Measurements from ENCODE around the gene HSFX3.
"Not testable (repeated sequence)": the region's sequence is repeated elsewhere in the genome, so short reads cannot be mapped to it uniquely, and the experiment has no call there.

Gene HSFX3

GRCh38 chrX:149549701-149550100 is at the start of gene HSFX3:
Gene HSFX3, minus strand, starts transcription at chrX:149549924. Its CDS starts 72 bp downstream, at chrX:149549852.
- FAIRE-seq; DNase-seq (ENCODE audit: extremely low spot score, insufficient read length, low read depth): not testable (repeated sequence)

- DNase-seq (ENCODE audit: extremely low spot score, insufficient read length, low read depth); FAIRE-seq: not testable (repeated sequence)
These were observed 48.9 kb upstream of the HSFX3 start for GRCh38 chrX:149598603-149599002.

GRCh38 chrX:149595943-149596342 is 46.2 kb upstream of the HSFX3 start:
- DNase-seq (ENCODE audit: extremely low spot score, insufficient read length, low read depth); FAIRE-seq: not testable (repeated sequence)

GRCh38 chrX:149595214-149595613 is 45.5 kb upstream of the HSFX3 start, which contains the start of gene HSFX2:
Gene HSFX2, minus strand, starts transcription at chrX:149595314. Its CDS starts 614 bp downstream, at chrX:149594700.
- not testable (repeated sequence) for FAIRE-seq; DNase-seq (ENCODE audit: extremely low spot score, insufficient read length, low read depth)

- not testable (repeated sequence) for DNase-seq (ENCODE audit: extremely low spot score, insufficient read length, low read depth); FAIRE-seq
These were observed 41.3 kb upstream of the HSFX3 start for GRCh38 chrX:149590993-149591392.

GRCh38 chrX:149587359-149587758 is 37.6 kb upstream of the HSFX3 start, which contains the start of gene MAGEA9B:
Gene MAGEA9B, minus strand, starts transcription at chrX:149587459. Its CDS starts 4,280 bp downstream, at chrX:149583179.
- FAIRE-seq; DNase-seq (ENCODE audit: extremely low spot score, insufficient read length, low read depth): not testable (repeated sequence)

GRCh38 chrX:149585631-149586030 is 35.9 kb upstream of the HSFX3 start:
- FAIRE-seq; DNase-seq (ENCODE audit: extremely low spot score, insufficient read length, low read depth): not testable (repeated sequence)

- DNase-seq (ENCODE audit: extremely low spot score, insufficient read length, low read depth); FAIRE-seq: not testable (repeated sequence)
These were observed 23.7 kb upstream of the HSFX3 start for GRCh38 chrX:149573456-149573855.

GRCh38 chrX:149572743-149573142 is 23.0 kb upstream of the HSFX3 start:
- no peak for DNase-seq (ENCODE audit: extremely low spot score, insufficient read length, low read depth)

GRCh38 chrX:149571770-149572169 is 22.0 kb upstream of the HSFX3 start:
- no peak for DNase-seq (ENCODE audit: extremely low spot score, insufficient read length, low read depth)
- FAIRE-seq: no peak

More at GRCh38 chrX:149572743-149573142, 23.0 kb upstream of the HSFX3 start:
- no peak for FAIRE-seq

GRCh38 chrX:149570668-149571067 is 20.9 kb upstream of the HSFX3 start:
- DNase-seq (ENCODE audit: extremely low spot score, insufficient read length, low read depth) (no peak), FAIRE-seq (no peak)

- DNase-seq (ENCODE audit: extremely low spot score, insufficient read length, low read depth) (no peak), FAIRE-seq (no peak)
These were observed 20.0 kb upstream of the HSFX3 start for GRCh38 chrX:149569770-149570169.

GRCh38 chrX:149568701-149569296 is 19.1 kb upstream of the HSFX3 start:
- DNase-seq (ENCODE audit: extremely low spot score, insufficient read length, low read depth) (no peak), FAIRE-seq (no peak)

GRCh38 chrX:149567621-149568417 is 18.1 kb upstream of the HSFX3 start:
- DNase-seq (ENCODE audit: extremely low spot score, insufficient read length, low read depth) (no peak), FAIRE-seq (no peak)

GRCh38 chrX:149563359-149563758 is 13.6 kb upstream of the HSFX3 start:
- DNase-seq (ENCODE audit: extremely low spot score, insufficient read length, low read depth) (no peak), FAIRE-seq (no peak)

- not testable (repeated sequence) for DNase-seq (ENCODE audit: extremely low spot score, insufficient read length, low read depth); FAIRE-seq
These were observed 5.5 kb upstream of the HSFX3 start for GRCh38 chrX:149555251-149555650.

GRCh38 chrX:149551939-149552248 is 2.2 kb upstream of the HSFX3 start:
- FAIRE-seq; DNase-seq (ENCODE audit: extremely low spot score, insufficient read length, low read depth): not testable (repeated sequence)

GRCh38 chrX:149551245-149551938 is 1.7 kb upstream of the HSFX3 start:
- DNase-seq (ENCODE audit: extremely low spot score, insufficient read length, low read depth): not testable (repeated sequence)
- FAIRE-seq: peak; percentile 88

- FAIRE-seq: peak; percentile 55
These were observed 730 bp upstream of the HSFX3 start for GRCh38 chrX:149550454-149550853.

GRCh38 chrX:149547782-149548181 is 1.9 kb downstream of the HSFX3 start:
- FAIRE-seq; DNase-seq (ENCODE audit: extremely low spot score, insufficient read length, low read depth): not testable (repeated sequence)

More at GRCh38 chrX:149550454-149550853, 730 bp upstream of the HSFX3 start:
- not testable (repeated sequence) for DNase-seq (ENCODE audit: extremely low spot score, insufficient read length, low read depth)

All from GM18507 (cell line).